Panc1 (cell line): ENCODE data around the gene DDX17.

Experiments used
- CTCF ChIP-seq: fragments of 450-650 bp; IDR thresholded peaks from 2 replicates; pipeline ENCODE4 v1.5.1; 2017; ENCODE audit warnings: mild to moderate bottlenecking
- POLR2AphosphoS5 ChIP-seq: IDR thresholded peaks from 2 replicates; pipeline ENCODE4 v1.6.1; 2012; ENCODE audit warnings: mild to moderate bottlenecking, low read depth, low read length, moderate library complexity
- REST ChIP-seq, 2 experiments: IDR thresholded peaks; 2 replicates each; pipeline ENCODE4 v1.6.1; 2011 to 2012; ENCODE audit warnings: low read depth in 2 of 2, control low read depth in 1 of 2, low read length in 1 of 2, mild to moderate bottlenecking in 1 of 2, moderate library complexity in 1 of 2; ENCODE audit not compliant: insufficient read depth in 1 of 2
- SIN3A ChIP-seq: IDR thresholded peaks from 2 replicates; pipeline ENCODE4 v1.6.1; 2012; ENCODE audit warnings: low read depth, mild to moderate bottlenecking, low read length, moderate library complexity, borderline replicate concordance; ENCODE audit not compliant: insufficient read depth

- no peak for TF ChIP-seq CTCF
- no peak for TF ChIP-seq REST (IDR thresholded peaks at IDR 0.05; ENCODE audit: insufficient read depth in 1 of 2, low read depth in 2 of 2, low read length in 1 of 2)
- TF ChIP-seq POLR2AphosphoS5 = no peak
- no peak for TF ChIP-seq SIN3A
Measured at GRCh38 chr22:38510416-38510970, 4.4 kb upstream of the DDX17 start.
